HepG2 (cell line): ENCODE measurements around the gene S1PR2. TPM values are rescaled to one million over a fixed set of nuclear protein-coding genes. Genes with fewer than 3 reads are reported as not detected.

ENCODE experiments used
- GABPA ChIP-seq, 2 experiments: IDR thresholded peaks; 2 replicates each; pipeline ENCODE4 v1.6.1; 2011 to 2016; ENCODE audit warnings: low read depth in 2 of 2, low read length in 1 of 2, missing biosample characterization in 1 of 2, missing genetic modification characterization in 1 of 2
- IKZF4 ChIP-seq: sonication (generic); formaldehyde crosslinking; IDR thresholded peaks from 2 replicates; pipeline ENCODE4 v1.5.1; 2020; ENCODE audit warnings: borderline replicate concordance, mild to moderate bottlenecking, low read depth, missing genetic modification reagents; ENCODE audit errors: not compliant biosample characterization
- NONO ChIP-seq, 2 experiments: fragments of 450-650 bp in 1 of 2; sonication (generic) in 1 of 2; formaldehyde crosslinking in 1 of 2; IDR thresholded peaks in 1 of 2; conservative IDR thresholded peaks in 1 of 2; 2 replicates each; pipeline versions ENCODE4 v1.6.1 to v1.8.0; 2017 to 2022; ENCODE audit warnings: mild to moderate bottlenecking in 1 of 2, missing genetic modification reagents in 1 of 2, moderate library complexity in 1 of 2
- SRY ChIP-seq: sonication (generic); formaldehyde crosslinking; IDR thresholded peaks from 2 replicates; pipeline ENCODE4 v1.8.0; 2022; ENCODE audit warnings: mild to moderate bottlenecking, missing genetic modification reagents
- ZGPAT ChIP-seq: IDR thresholded peaks from 2 replicates; pipeline ENCODE4 v1.6.1; 2016; ENCODE audit warnings: mild to moderate bottlenecking
- ZNF143 ChIP-seq: sonication (generic); formaldehyde crosslinking; IDR thresholded peaks from 2 replicates; pipeline ENCODE4 v1.4.0; 2020; ENCODE audit warnings: missing genetic modification reagents
- ZNF3 ChIP-seq: IDR thresholded peaks from 2 replicates; pipeline ENCODE4 v1.7.0; 2017; ENCODE audit warnings: inconsistent platforms
- ZNF333 ChIP-seq: sonication (generic); formaldehyde crosslinking; IDR thresholded peaks from 2 replicates; pipeline ENCODE4 v1.4.0; 2020; ENCODE audit warnings: mild to moderate bottlenecking, missing genetic modification reagents, borderline replicate concordance
- ZNF543 ChIP-seq: sonication (generic); formaldehyde crosslinking; IDR thresholded peaks from 2 replicates; pipeline ENCODE4 v1.4.0; 2020; ENCODE audit warnings: mild to moderate bottlenecking, missing genetic modification reagents
- polyA plus RNA-seq, 8 experiments: library from polyadenylated mRNA; depleted of rRNA in 3 of 8; stranded (reverse) in 7 of 8; unstranded in 1 of 8; fragments of >200 nt; fragmentation: Illumina TruSeq in 4 of 8; extraction: Trizol in 4 of 8; gene quantifications; 2 replicates each; pipeline versions ENCODE4 v1.2.1 to v1.2.3, GENCODE V29; 2011 to 2016; ENCODE audit warnings: low read depth in 4 of 8, missing spikeins in 1 of 8, mixed read lengths in 1 of 8; ENCODE audit not compliant: insufficient read depth in 1 of 8
- total RNA-seq, 5 experiments: library from RNA; depleted of rRNA; stranded (reverse); fragments of >200 nt; fragmentation: Illumina TruSeq; extraction: Trizol; gene quantifications; 2 replicates each; pipeline ENCODE4 v1.2.3, GENCODE V29; 2016; ENCODE audit warnings: low read depth in 1 of 5
- TF ChIP-seq, protein P1 (sequence below): sonication (generic); formaldehyde crosslinking; IDR thresholded peaks from 2 replicates; pipeline ENCODE4 v1.5.0; 2020; ENCODE audit warnings: missing genetic modification reagents, mild to moderate bottlenecking, borderline replicate concordance
- TF ChIP-seq, protein P2 (sequence below): sonication (generic); formaldehyde crosslinking; IDR thresholded peaks from 2 replicates; pipeline ENCODE4 v1.9.0; 2022; ENCODE audit warnings: low read depth, missing genetic modification reagents
- TF ChIP-seq, protein P3 (sequence below): IDR thresholded peaks from 2 replicates; pipeline ENCODE4 v1.6.1; 2016; ENCODE audit warnings: low read depth, missing genetic modification reagents, missing compliant biosample characterization
- TF ChIP-seq, protein P4 (sequence below), 2 experiments: sonication (generic) in 1 of 2; formaldehyde crosslinking in 1 of 2; IDR thresholded peaks; 2 replicates each; pipeline versions ENCODE4 v1.4.0 to v1.6.1; 2018 to 2020; ENCODE audit warnings: missing genetic modification reagents in 2 of 2, borderline replicate concordance in 1 of 2, low read depth in 1 of 2, mild to moderate bottlenecking in 1 of 2, missing biosample characterization in 1 of 2

The S1PR2 gene
- total and polyA plus RNA-seq, 2 of the 13 experiments (the other 11 are each of a cell fraction or from before 2014, with no cell fraction given) = 0.91 to 1.3 TPM

GRCh38 chr19:10194500-10195198 lies 36.5 kb downstream of the S1PR2 start, which contains the start of gene DNMT1 (continued):
- TF ChIP-seq ZGPAT (CRISPR knock-in tag) = peak; percentile 65; the same call in 1 of the 2 replicates
- TF ChIP-seq, protein P1, sequence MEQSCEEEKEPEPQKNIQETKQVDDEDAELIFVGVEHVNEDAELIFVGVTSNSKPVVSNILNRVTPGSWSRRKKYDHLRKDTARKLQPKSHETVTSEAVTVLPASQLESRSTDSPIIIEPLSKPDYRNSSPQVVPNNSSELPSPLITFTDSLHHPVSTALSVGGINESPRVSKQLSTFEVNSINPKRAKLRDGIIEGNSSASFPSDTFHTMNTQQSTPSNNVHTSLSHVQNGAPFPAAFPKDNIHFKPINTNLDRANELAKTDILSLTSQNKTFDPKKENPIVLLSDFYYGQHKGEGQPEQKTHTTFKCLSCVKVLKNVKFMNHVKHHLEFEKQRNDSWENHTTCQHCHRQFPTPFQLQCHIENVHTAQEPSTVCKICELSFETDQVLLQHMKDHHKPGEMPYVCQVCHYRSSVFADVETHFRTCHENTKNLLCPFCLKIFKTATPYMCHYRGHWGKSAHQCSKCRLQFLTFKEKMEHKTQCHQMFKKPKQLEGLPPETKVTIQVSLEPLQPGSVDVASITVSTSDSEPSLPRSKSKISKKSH (CRISPR knock-in tag) = peak; percentile 25
- peak; percentile 88; the same call in 1 of the 2 replicates for TF ChIP-seq SRY
- TF ChIP-seq ZNF333 (CRISPR knock-in tag) = peak; percentile 86; the same call in 1 of the 2 replicates
- peak; percentile 72; the same call in 1 of the 2 replicates for TF ChIP-seq ZNF543 (CRISPR knock-in tag)
- peak; percentile 78 for TF ChIP-seq ZNF143
- TF ChIP-seq NONO (IDR thresholded peaks at IDR 0.05) = no peak
- TF ChIP-seq NONO (CRISPR knock-in tag; conservative IDR thresholded peaks at IDR 0.05) = peak; percentile 97
- TF ChIP-seq, protein P2, sequence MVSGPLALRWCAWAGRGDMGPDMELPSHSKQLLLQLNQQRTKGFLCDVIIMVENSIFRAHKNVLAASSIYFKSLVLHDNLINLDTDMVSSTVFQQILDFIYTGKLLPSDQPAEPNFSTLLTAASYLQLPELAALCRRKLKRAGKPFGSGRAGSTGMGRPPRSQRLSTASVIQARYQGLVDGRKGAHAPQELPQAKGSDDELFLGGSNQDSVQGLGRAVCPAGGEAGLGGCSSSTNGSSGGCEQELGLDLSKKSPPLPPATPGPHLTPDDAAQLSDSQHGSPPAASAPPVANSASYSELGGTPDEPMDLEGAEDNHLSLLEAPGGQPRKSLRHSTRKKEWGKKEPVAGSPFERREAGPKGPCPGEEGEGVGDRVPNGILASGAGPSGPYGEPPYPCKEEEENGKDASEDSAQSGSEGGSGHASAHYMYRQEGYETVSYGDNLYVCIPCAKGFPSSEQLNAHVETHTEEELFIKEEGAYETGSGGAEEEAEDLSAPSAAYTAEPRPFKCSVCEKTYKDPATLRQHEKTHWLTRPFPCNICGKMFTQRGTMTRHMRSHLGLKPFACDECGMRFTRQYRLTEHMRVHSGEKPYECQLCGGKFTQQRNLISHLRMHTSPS (CRISPR knock-in tag) = peak; percentile 84
- TF ChIP-seq IKZF4 (CRISPR knock-in tag) = no peak
- TF ChIP-seq, protein P3, sequence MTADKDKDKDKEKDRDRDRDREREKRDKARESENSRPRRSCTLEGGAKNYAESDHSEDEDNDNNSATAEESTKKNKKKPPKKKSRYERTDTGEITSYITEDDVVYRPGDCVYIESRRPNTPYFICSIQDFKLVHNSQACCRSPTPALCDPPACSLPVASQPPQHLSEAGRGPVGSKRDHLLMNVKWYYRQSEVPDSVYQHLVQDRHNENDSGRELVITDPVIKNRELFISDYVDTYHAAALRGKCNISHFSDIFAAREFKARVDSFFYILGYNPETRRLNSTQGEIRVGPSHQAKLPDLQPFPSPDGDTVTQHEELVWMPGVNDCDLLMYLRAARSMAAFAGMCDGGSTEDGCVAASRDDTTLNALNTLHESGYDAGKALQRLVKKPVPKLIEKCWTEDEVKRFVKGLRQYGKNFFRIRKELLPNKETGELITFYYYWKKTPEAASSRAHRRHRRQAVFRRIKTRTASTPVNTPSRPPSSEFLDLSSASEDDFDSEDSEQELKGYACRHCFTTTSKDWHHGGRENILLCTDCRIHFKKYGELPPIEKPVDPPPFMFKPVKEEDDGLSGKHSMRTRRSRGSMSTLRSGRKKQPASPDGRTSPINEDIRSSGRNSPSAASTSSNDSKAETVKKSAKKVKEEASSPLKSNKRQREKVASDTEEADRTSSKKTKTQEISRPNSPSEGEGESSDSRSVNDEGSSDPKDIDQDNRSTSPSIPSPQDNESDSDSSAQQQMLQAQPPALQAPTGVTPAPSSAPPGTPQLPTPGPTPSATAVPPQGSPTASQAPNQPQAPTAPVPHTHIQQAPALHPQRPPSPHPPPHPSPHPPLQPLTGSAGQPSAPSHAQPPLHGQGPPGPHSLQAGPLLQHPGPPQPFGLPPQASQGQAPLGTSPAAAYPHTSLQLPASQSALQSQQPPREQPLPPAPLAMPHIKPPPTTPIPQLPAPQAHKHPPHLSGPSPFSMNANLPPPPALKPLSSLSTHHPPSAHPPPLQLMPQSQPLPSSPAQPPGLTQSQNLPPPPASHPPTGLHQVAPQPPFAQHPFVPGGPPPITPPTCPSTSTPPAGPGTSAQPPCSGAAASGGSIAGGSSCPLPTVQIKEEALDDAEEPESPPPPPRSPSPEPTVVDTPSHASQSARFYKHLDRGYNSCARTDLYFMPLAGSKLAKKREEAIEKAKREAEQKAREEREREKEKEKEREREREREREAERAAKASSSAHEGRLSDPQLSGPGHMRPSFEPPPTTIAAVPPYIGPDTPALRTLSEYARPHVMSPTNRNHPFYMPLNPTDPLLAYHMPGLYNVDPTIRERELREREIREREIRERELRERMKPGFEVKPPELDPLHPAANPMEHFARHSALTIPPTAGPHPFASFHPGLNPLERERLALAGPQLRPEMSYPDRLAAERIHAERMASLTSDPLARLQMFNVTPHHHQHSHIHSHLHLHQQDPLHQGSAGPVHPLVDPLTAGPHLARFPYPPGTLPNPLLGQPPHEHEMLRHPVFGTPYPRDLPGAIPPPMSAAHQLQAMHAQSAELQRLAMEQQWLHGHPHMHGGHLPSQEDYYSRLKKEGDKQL = no peak
- TF ChIP-seq GABPA (IDR thresholded peaks at IDR 0.05; ENCODE audit: low read depth, low read length) = peak; percentile 76
- peak; percentile 71 for TF ChIP-seq GABPA (CRISPR knock-in tag; IDR thresholded peaks at IDR 0.05; ENCODE audit: low read depth)
- TF ChIP-seq, protein P4, sequence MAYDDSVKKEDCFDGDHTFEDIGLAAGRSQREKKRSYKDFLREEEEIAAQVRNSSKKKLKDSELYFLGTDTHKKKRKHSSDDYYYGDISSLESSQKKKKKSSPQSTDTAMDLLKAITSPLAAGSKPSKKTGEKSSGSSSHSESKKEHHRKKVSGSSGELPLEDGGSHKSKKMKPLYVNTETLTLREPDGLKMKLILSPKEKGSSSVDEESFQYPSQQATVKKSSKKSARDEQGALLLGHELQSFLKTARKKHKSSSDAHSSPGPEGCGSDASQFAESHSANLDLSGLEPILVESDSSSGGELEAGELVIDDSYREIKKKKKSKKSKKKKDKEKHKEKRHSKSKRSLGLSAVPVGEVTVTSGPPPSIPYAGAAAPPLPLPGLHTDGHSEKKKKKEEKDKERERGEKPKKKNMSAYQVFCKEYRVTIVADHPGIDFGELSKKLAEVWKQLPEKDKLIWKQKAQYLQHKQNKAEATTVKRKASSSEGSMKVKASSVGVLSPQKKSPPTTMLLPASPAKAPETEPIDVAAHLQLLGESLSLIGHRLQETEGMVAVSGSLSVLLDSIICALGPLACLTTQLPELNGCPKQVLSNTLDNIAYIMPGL (CRISPR knock-in tag; IDR thresholded peaks at IDR 0.05; ENCODE audit: borderline replicate concordance in 1 of 2, low read depth in 1 of 2) = peak; percentile 12 to 60; a peak in 2 of 4 replicates
- TF ChIP-seq ZNF3 (CRISPR knock-in tag) = no peak
